MM.1S (cell line): ENCODE measurements around the gene MEGF6.

Experiments used
- DNase-seq: peaks from one replicate; pipeline ENCODE4 v3.0.0-alpha.2; 2015
- H2AFZ ChIP-seq: fragments of 300-600 bp; sonication (generic); 2 replicates; pipeline ENCODE4 v1.6.0; 2016; ENCODE audit warnings: antibody characterized with exemption, low read length
- H3F3A ChIP-seq: fragments of 300-600 bp; sonication (generic); 2 replicates; pipeline ENCODE4 v1.6.1; 2016; ENCODE audit warnings: mild to moderate bottlenecking, antibody characterized with exemption, low read length, moderate library complexity, mixed read lengths; ENCODE audit not compliant: insufficient read depth
- H3K27ac ChIP-seq: fragments of 300-600 bp; sonication (generic); 2 replicates; pipeline ENCODE4 v1.5.1; 2016; ENCODE audit warnings: mild to moderate bottlenecking, low read length
- H3K27me3 ChIP-seq: fragments of 300-600 bp; sonication (generic); replicated peaks from 2 replicates; pipeline ENCODE4 v1.6.0; 2016; ENCODE audit warnings: low read length; ENCODE audit not compliant: insufficient read depth
- H3K36me3 ChIP-seq: fragments of 300-600 bp; sonication (generic); replicated peaks from 2 replicates; pipeline ENCODE4 v1.6.1; 2016; ENCODE audit warnings: mild to moderate bottlenecking, low read length, mixed read lengths; ENCODE audit not compliant: insufficient read depth
- H3K4me1 ChIP-seq: fragments of 300-600 bp; sonication (generic); 2 replicates; pipeline ENCODE4 v1.6.1; 2016; ENCODE audit warnings: low read length, mixed read lengths
- H3K4me2 ChIP-seq: fragments of 300-600 bp; sonication (generic); 2 replicates; pipeline ENCODE4 v1.6.0; 2016; ENCODE audit warnings: low read depth, low read length
- H3K4me3 ChIP-seq: fragments of 300-600 bp; sonication (generic); 2 replicates; pipeline ENCODE4 v1.5.1; 2016; ENCODE audit warnings: low read length, mixed read lengths
- H3K79me2 ChIP-seq: fragments of 300-600 bp; sonication (generic); 2 replicates; pipeline ENCODE4 v1.6.1; 2016; ENCODE audit warnings: mixed run types, low read length, mixed read lengths
- H3K9ac ChIP-seq: fragments of 300-600 bp; sonication (generic); 2 replicates; pipeline ENCODE4 v1.6.1; 2016; ENCODE audit warnings: low read length, mixed read lengths
- H3K9me2 ChIP-seq: fragments of 300-600 bp; sonication (generic); replicated peaks from 2 replicates; pipeline ENCODE4 v1.6.1; 2016; ENCODE audit warnings: mild to moderate bottlenecking, low read length, mixed read lengths; ENCODE audit not compliant: insufficient read depth
- H3K9me3 ChIP-seq: fragments of 300-600 bp; sonication (generic); replicated peaks from 2 replicates; pipeline ENCODE4 v1.6.1; 2016; ENCODE audit warnings: mild to moderate bottlenecking, low read length, mixed read lengths; ENCODE audit not compliant: insufficient read depth
- H4K20me1 ChIP-seq: fragments of 300-600 bp; sonication (generic); 2 replicates; pipeline ENCODE4 v1.6.1; 2016; ENCODE audit warnings: mild to moderate bottlenecking, low read length, moderate library complexity, mixed read lengths; ENCODE audit not compliant: insufficient read depth
- CTCF ChIP-seq: fragments of 300-600 bp; sonication (generic); IDR thresholded peaks from 2 replicates; pipeline ENCODE4 v1.5.1; 2016; ENCODE audit warnings: antibody characterized with exemption, low read length, mixed read lengths
- EZH2 ChIP-seq: fragments of 300-600 bp; sonication (generic); optimal IDR thresholded peaks from 2 replicates; pipeline ENCODE3; 2017; ENCODE audit warnings: low read depth, mild to moderate bottlenecking, antibody characterized with exemption, low read length, mixed read lengths
- EZH2phosphoT487 ChIP-seq: fragments of 300-600 bp; sonication (generic); IDR thresholded peaks from 2 replicates; pipeline ENCODE4 v1.6.1; 2018; ENCODE audit warnings: antibody characterized with exemption, low read length

Gene MEGF6

GRCh38 chr1:3618881-3619671 is 7.8 kb upstream of the MEGF6 start:
- Histone ChIP-seq H3K36me3 (no peaks in the 10 kb centered on the region), H3K9me2 (no peaks in the 10 kb centered on the region), H2AFZ (no peak overlapping the region), H3K4me2 (no peak overlapping the region), H3K4me1 (no peaks in the 10 kb centered on the region), H3K27ac (no peak overlapping the region), H3K27me3 (peaks cover 54% of the 10 kb centered on the region), H3K9me3 (no peaks in the 10 kb centered on the region), H3K79me2 (no peaks in the 10 kb centered on the region), H4K20me1 (no peaks in the 10 kb centered on the region), H3F3A (no peaks in the 10 kb centered on the region), H3K4me3 (no peak overlapping the region), H3K9ac (no peak overlapping the region)
- peak; percentile 72 for DNase-seq
- TF ChIP-seq EZH2phosphoT487, result no peak
- TF ChIP-seq CTCF, result peak; percentile 80

GRCh38 chr1:3618531-3618880 is 7.2 kb upstream of the MEGF6 start:
- Histone ChIP-seq H3K4me3 (no peak overlapping the region), H3K27ac (no peak overlapping the region), H3F3A (no peaks in the 10 kb centered on the region), H4K20me1 (no peaks in the 10 kb centered on the region), H3K4me1 (no peaks in the 10 kb centered on the region), H3K36me3 (no peaks in the 10 kb centered on the region), H2AFZ (no peak overlapping the region), H3K9ac (no peak overlapping the region), H3K4me2 (no peak overlapping the region), H3K27me3 (peaks cover 60% of the 10 kb centered on the region), H3K9me3 (no peaks in the 10 kb centered on the region), H3K9me2 (no peaks in the 10 kb centered on the region), H3K79me2 (no peaks in the 10 kb centered on the region)
- DNase-seq, result no peak
- TF ChIP-seq EZH2 (no peak), EZH2phosphoT487 (no peak), CTCF (no peak)

- H3K4me3 ChIP-seq, result no peak overlapping the region
- no peaks in the 10 kb centered on the region for H3K9me3 ChIP-seq
- no peaks in the 10 kb centered on the region for H3K36me3 ChIP-seq
- no peak for TF ChIP-seq EZH2phosphoT487
- TF ChIP-seq CTCF, result no peak
- DNase-seq, result no peak
- H3K4me1 ChIP-seq, result no peaks in the 10 kb centered on the region
- H3K27me3 ChIP-seq, result peaks cover 66% of the 10 kb centered on the region
- no peaks in the 10 kb centered on the region for H3K79me2 ChIP-seq
- no peak overlapping the region for H3K27ac ChIP-seq
- no peaks in the 10 kb centered on the region for H3K9me2 ChIP-seq
- H2AFZ ChIP-seq, result no peak overlapping the region
- no peaks in the 10 kb centered on the region for H3F3A ChIP-seq
- no peaks in the 10 kb centered on the region for H4K20me1 ChIP-seq
- H3K4me2 ChIP-seq, result no peak overlapping the region
- no peak overlapping the region for H3K9ac ChIP-seq
Measured at GRCh38 chr1:3617806-3618345, 6.6 kb upstream of the MEGF6 start.
